H7 (cell line): ENCODE data around the gene C6orf47. TPM values are rescaled to one million over a fixed set of nuclear protein-coding genes. Genes with fewer than 3 reads are reported as not detected.

Experiments used
- DNase-seq: peaks from one replicate; pipeline ENCODE4 v3.0.0; 2012
- H3K27me3 ChIP-seq: 2 replicates; pipeline ENCODE4 v1.6.0; 2011; ENCODE audit warnings: mild to moderate bottlenecking, low read length; ENCODE audit not compliant: control insufficient read depth, insufficient read depth
- H3K36me3 ChIP-seq: replicated peaks from 2 replicates; pipeline ENCODE4 v1.5.1; 2011; ENCODE audit warnings: low read length; ENCODE audit not compliant: control insufficient read depth, insufficient read depth
- H3K4me3 ChIP-seq: 2 replicates; pipeline ENCODE4 v1.5.1; 2011; ENCODE audit warnings: low read depth, mild to moderate bottlenecking, control low read depth, low read length, moderate library complexity; ENCODE audit not compliant: insufficient read depth
- total RNA-seq: library from RNA; depleted of rRNA; stranded (reverse); fragments of >200 nt; shearing (Covaris generic); gene quantifications from 2 replicates; pipeline ENCODE4 v1.2.3, GENCODE V29; 2014

Gene C6orf47
- total RNA-seq, 1 experiment from 2014 or later = 17.6 TPM

- H3K4me3 ChIP-seq = no peak overlapping the region
- H3K27me3 ChIP-seq = no peaks in the 10 kb centered on the region
- no peak for DNase-seq
- H3K36me3 ChIP-seq = peaks cover 19% of the 10 kb centered on the region
Measured at GRCh38 chr6:31692353-31692752, 31.8 kb upstream of the C6orf47 start.

GRCh38 chr6:31691564-31692108, 31.1 kb upstream of the C6orf47 start:
- Histone ChIP-seq H3K27me3 (no peaks in the 10 kb centered on the region), H3K36me3 (peaks cover 19% of the 10 kb centered on the region), H3K4me3 (no peak overlapping the region)
- no peak for DNase-seq

DNA sequence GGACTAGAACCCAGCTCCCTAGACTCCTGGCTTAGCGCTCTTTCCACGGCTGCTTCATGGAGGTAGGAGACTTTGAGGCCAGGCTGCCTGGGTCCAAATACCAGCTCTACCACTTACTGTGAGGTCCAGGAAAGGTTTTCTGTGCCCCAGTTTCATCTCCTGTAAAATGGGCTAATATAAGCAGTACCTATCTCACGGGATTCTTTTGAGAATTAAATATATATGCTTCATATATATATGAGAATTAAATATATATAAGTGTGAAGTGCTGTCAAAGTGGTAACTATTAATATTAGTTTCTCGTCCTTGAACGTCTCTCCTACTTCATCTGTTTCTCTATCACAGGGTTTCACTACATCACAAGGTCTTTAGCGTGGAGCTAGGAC, 30.5 kb upstream of the C6orf47 start:
- no peaks in the 10 kb centered on the region for H3K27me3 ChIP-seq
- DNase-seq = no peak
- peaks cover 18% of the 10 kb centered on the region for H3K36me3 ChIP-seq
- no peak overlapping the region for H3K4me3 ChIP-seq

- Histone ChIP-seq H3K27me3 (no peaks in the 10 kb centered on the region), H3K36me3 (peaks cover 18% of the 10 kb centered on the region), H3K4me3 (no peak overlapping the region)
- DNase-seq = no peak
Measured at GRCh38 chr6:31690231-31691077, 29.9 kb upstream of the C6orf47 start.

- H3K27me3 ChIP-seq = no peaks in the 10 kb centered on the region
- DNase-seq = peak; percentile 81
- peaks cover 15% of the 10 kb centered on the region for H3K36me3 ChIP-seq
- H3K4me3 ChIP-seq = no peak overlapping the region
Measured at GRCh38 chr6:31689249-31690110, 28.9 kb upstream of the C6orf47 start.

DNA sequence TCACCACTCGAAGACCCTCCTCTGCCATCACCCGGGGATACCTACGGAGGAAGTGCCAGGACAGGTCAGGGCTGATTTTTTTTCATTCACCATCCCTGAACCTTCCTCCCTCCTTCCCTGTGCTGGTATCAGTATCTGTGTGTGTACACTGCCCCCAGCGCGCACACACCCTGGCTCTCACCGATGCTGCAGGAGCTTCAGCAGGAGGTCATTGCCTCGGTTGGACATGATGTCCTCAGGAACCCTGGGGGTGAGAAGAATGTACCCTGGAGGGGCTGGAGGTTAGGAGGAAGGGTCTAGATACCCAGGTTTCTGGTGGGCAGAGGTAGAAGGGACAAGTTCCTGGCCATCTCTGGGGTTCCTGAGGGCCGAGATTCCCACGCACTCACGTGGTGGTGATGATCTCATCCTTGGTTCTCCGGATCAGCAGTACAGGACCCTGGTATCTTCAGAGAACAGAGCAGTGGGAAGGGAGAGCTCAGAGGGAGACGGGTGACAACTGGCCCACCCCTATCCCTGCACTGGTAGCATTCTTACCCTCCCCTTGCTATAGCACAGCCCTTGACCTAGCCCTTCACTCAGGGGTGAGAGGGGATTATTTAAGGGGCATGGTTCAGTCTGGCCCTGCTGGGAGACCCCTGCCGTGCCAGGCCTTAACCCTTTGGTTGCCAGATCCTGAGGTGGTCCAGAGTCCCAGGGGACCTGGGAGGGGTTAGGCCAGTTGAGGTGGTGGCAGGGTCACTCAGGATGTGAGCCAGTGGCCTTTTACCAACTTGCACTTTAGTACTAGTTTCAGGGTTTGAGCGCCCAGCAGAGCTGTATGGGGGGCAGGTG, 27.5 kb upstream of the C6orf47 start:
- DNase-seq = peak; percentile 55
- Histone ChIP-seq H3K27me3 (no peaks in the 10 kb centered on the region), H3K4me3 (no peak overlapping the region), H3K36me3 (peaks cover 13% of the 10 kb centered on the region)

- Histone ChIP-seq H3K36me3 (peaks cover 11% of the 10 kb centered on the region), H3K27me3 (peaks cover 2% of the 10 kb centered on the region; the same call in 1 of the 2 replicates), H3K4me3 (no peak overlapping the region)
- no peak for DNase-seq
Measured at GRCh38 chr6:31687321-31687720, 26.7 kb upstream of the C6orf47 start.

GRCh38 chr6:31686483-31686882, 25.9 kb upstream of the C6orf47 start:
- peaks cover 10% of the 10 kb centered on the region for H3K27me3 ChIP-seq
- no peak for DNase-seq
- no peak overlapping the region for H3K4me3 ChIP-seq
- H3K36me3 ChIP-seq = peaks cover 11% of the 10 kb centered on the region

DNA sequence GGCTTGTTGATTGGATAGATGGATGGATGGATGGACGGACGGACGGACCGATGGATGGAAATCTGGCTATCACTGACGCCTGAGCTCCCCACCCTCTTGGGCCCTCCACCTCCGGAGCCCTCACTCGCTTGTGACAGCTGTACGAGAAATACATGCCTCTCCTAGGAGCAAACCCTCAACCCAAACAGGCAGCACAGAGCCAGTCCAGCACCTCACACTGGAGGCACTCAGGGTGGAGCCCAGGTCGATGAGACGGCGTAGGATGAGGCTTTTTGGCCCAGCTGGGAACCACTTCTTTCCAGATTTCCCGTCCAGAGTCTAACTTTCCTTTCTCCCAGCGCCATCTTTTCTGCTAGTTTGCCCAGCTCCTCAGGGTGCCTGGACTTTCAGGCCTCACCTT, 23.0 kb upstream of the C6orf47 start:
- H3K36me3 ChIP-seq = peaks cover 3% of the 10 kb centered on the region
- no peak for DNase-seq
- peaks cover 17% of the 10 kb centered on the region for H3K27me3 ChIP-seq
- H3K4me3 ChIP-seq = peak overlapping the region; percentile 47; the same call in 1 of the 2 replicates

GRCh38 chr6:31681135-31681671, 20.6 kb upstream of the C6orf47 start:
- Histone ChIP-seq H3K4me3 (peak overlapping the region; percentile 38), H3K36me3 (no peaks in the 10 kb centered on the region; the same call in 1 of the 2 replicates), H3K27me3 (peaks cover 17% of the 10 kb centered on the region)
- DNase-seq = peak; percentile 86

GRCh38 chr6:31680226-31681134, 19.9 kb upstream of the C6orf47 start, which contains the start of gene LY6G5C:
LY6G5C (minus strand) TSS chr6:31681067; CDS start chr6:31680373, 694 bp downstream.
- Histone ChIP-seq H3K27me3 (peaks cover 17% of the 10 kb centered on the region), H3K4me3 (peak within 1 kb of the TSS; percentile 38), H3K36me3 (no peaks in the 10 kb centered on the region)
- DNase-seq = peak; percentile 81

- DNase-seq = no peak
- Histone ChIP-seq H3K27me3 (peaks cover 17% of the 10 kb centered on the region), H3K36me3 (no peaks in the 10 kb centered on the region), H3K4me3 (no peak overlapping the region)
Measured at GRCh38 chr6:31677955-31678354, 17.4 kb upstream of the C6orf47 start.

- H3K27me3 ChIP-seq = peaks cover 11% of the 10 kb centered on the region
- no peak overlapping the region for H3K4me3 ChIP-seq
- no peak for DNase-seq
- H3K36me3 ChIP-seq = peaks cover 4% of the 10 kb centered on the region
Measured at GRCh38 chr6:31676904-31677303, 16.3 kb upstream of the C6orf47 start.
